Smooth muscle cell (in vitro differentiated cells): ENCODE measurements around the gene GFOD1. TPM values are rescaled to one million over a fixed set of nuclear protein-coding genes. Genes with fewer than 3 reads are reported as not detected.
A peak's percentile ranks its signal among the peaks of the same experiment; 100 is the strongest.

Source experiments
- DNase-seq: peaks from one replicate; lab custom pipeline; 2025; ENCODE audit not compliant: unreplicated experiment; lab: John Stamatoyannopoulos, UW
- H2AFZ ChIP-seq: fragments of 200-600 bp; sonication (generic); 2 replicates; pipeline ENCODE4 v1.6.0; 2016; ENCODE audit warnings: antibody characterized with exemption, low read depth, mild to moderate bottlenecking
- H3F3A ChIP-seq: fragments of 200-600 bp; sonication (generic); 2 replicates; pipeline ENCODE4 v1.6.0; 2017; ENCODE audit warnings: antibody characterized with exemption, low read depth
- H3K27ac ChIP-seq: fragments of 200-600 bp; sonication (generic); 2 replicates; pipeline ENCODE4 v1.5.1; 2016; ENCODE audit warnings: low read depth, mild to moderate bottlenecking
- H3K27me3 ChIP-seq: fragments of 200-600 bp; sonication (generic); 2 replicates; pipeline ENCODE4 v1.6.1; 2016; ENCODE audit warnings: low read depth, mild to moderate bottlenecking
- H3K36me3 ChIP-seq: fragments of 200-600 bp; sonication (generic); 2 replicates; pipeline ENCODE4 v1.5.1; 2016; ENCODE audit warnings: low read depth
- H3K4me1 ChIP-seq: fragments of 200-600 bp; sonication (generic); 2 replicates; pipeline ENCODE4 v1.5.1; 2016; ENCODE audit warnings: low read depth
- H3K4me2 ChIP-seq: fragments of 200-600 bp; sonication (generic); 2 replicates; pipeline ENCODE4 v1.6.0; 2016; ENCODE audit warnings: mild to moderate bottlenecking
- H3K4me3 ChIP-seq: fragments of 200-600 bp; sonication (generic); 2 replicates; pipeline ENCODE4 v1.5.1; 2016; ENCODE audit warnings: mild to moderate bottlenecking
- H3K79me2 ChIP-seq: fragments of 200-600 bp; sonication (generic); 2 replicates; pipeline ENCODE4 v1.6.0; 2016; ENCODE audit warnings: low read depth, mild to moderate bottlenecking
- H3K9ac ChIP-seq: fragments of 200-600 bp; sonication (generic); 2 replicates; pipeline ENCODE4 v1.6.0; 2016; ENCODE audit warnings: low read depth
- H3K9me3 ChIP-seq: fragments of 200-600 bp; sonication (generic); replicated peaks from 2 replicates; pipeline ENCODE4 v1.5.1; 2016; ENCODE audit warnings: low read depth
- H4K20me1 ChIP-seq: fragments of 200-600 bp; sonication (generic); 2 replicates; pipeline ENCODE4 v1.6.0; 2016; ENCODE audit warnings: low read depth
- CTCF ChIP-seq: fragments of 200-600 bp; sonication (generic); IDR thresholded peaks from 2 replicates; pipeline ENCODE4 v1.5.1; 2017; ENCODE audit warnings: borderline replicate concordance, mild to moderate bottlenecking, antibody characterized with exemption; ENCODE audit not compliant: insufficient read depth, poor library complexity, severe bottlenecking
- whole genome bisulfite sequencing: methylation state at CpG from one replicate; pipeline ENCODE4 v1.1.7; 2016; ENCODE audit warnings: low lambda C conversion rate; 5-methylcytosine and 5-hydroxymethylcytosine counted together
- polyA plus RNA-seq: library from polyadenylated mRNA; unstranded; fragments of >200 nt; fragmentation: Nextera tagmentation; extraction: Ambion mirVana; gene quantifications from 2 replicates; pipeline ENCODE4 v1.2.1, GENCODE V29; 2016
- total RNA-seq: library from RNA; depleted of rRNA; stranded (reverse); fragments of >200 nt; gene quantifications from 2 replicates; pipeline ENCODE4 v1.2.3, GENCODE V29; 2014

The GFOD1 gene
- total and polyA plus RNA-seq, 2 experiments from 2014 or later, result 9.6 to 14.0 TPM

GRCh38 chr6:13465734-13466133 lies 21.7 kb downstream of the GFOD1 start:
- H3K9me3 ChIP-seq, result no peaks in the 10 kb centered on the region
- no peak for TF ChIP-seq CTCF
- H3K79me2 ChIP-seq, result peaks cover 41% of the 10 kb centered on the region
- no peak overlapping the region for H3K4me3 ChIP-seq
- WGBS, result 93% methylated on average over 1 of the region's 1 CpG
- peaks cover 4% of the 10 kb centered on the region for H4K20me1 ChIP-seq
- no peaks in the 10 kb centered on the region for H3K27me3 ChIP-seq
- peak overlapping the region; percentile 52 for H3K27ac ChIP-seq
- DNase-seq, result no peak
- no peak overlapping the region for H2AFZ ChIP-seq
- no peak overlapping the region for H3K4me2 ChIP-seq
- H3K4me1 ChIP-seq, result peaks cover 19% of the 10 kb centered on the region
- H3K9ac ChIP-seq, result no peak overlapping the region
- H3K36me3 ChIP-seq, result no peaks in the 10 kb centered on the region
- H3F3A ChIP-seq, result no peaks in the 10 kb centered on the region

- no peaks in the 10 kb centered on the region for H3K27me3 ChIP-seq
- H3K4me2 ChIP-seq, result no peak overlapping the region
- no peak for TF ChIP-seq CTCF
- H2AFZ ChIP-seq, result no peak overlapping the region
- WGBS, result 59% methylated on average over 4 of the region's 4 CpGs
- H3K9ac ChIP-seq, result no peak overlapping the region
- H3K27ac ChIP-seq, result no peak overlapping the region
- H3K4me1 ChIP-seq, result peaks cover 19% of the 10 kb centered on the region
- DNase-seq, result no peak
- no peaks in the 10 kb centered on the region for H3K36me3 ChIP-seq
- H3K79me2 ChIP-seq, result peaks cover 48% of the 10 kb centered on the region
- H3K4me3 ChIP-seq, result no peak overlapping the region
- H4K20me1 ChIP-seq, result peaks cover 4% of the 10 kb centered on the region
- no peaks in the 10 kb centered on the region for H3F3A ChIP-seq
- H3K9me3 ChIP-seq, result no peaks in the 10 kb centered on the region
Measured at GRCh38 chr6:13463941-13464340, 23.5 kb downstream of the GFOD1 start.

GRCh38 chr6:13463328-13463717 lies 24.1 kb downstream of the GFOD1 start:
- no peaks in the 10 kb centered on the region for H3K36me3 ChIP-seq
- H4K20me1 ChIP-seq, result peaks cover 4% of the 10 kb centered on the region
- H2AFZ ChIP-seq, result no peak overlapping the region
- H3F3A ChIP-seq, result no peaks in the 10 kb centered on the region
- H3K4me2 ChIP-seq, result peak overlapping the region; percentile 69
- no peak for TF ChIP-seq CTCF
- H3K79me2 ChIP-seq, result peaks cover 48% of the 10 kb centered on the region
- no peak overlapping the region for H3K4me3 ChIP-seq
- H3K27ac ChIP-seq, result no peak overlapping the region
- no peak overlapping the region for H3K9ac ChIP-seq
- no peak for DNase-seq
- no peaks in the 10 kb centered on the region for H3K9me3 ChIP-seq
- WGBS, result 73% methylated on average over 8 of the region's 8 CpGs
- no peaks in the 10 kb centered on the region for H3K27me3 ChIP-seq
- H3K4me1 ChIP-seq, result peaks cover 19% of the 10 kb centered on the region
